Adipose tissue (tissue), 3 donors: Measurements from ENCODE around the gene DOCK4. TPM values are rescaled to one million over a fixed set of nuclear protein-coding genes. Genes with fewer than 3 reads are reported as not detected.

ENCODE experiments used
- H3K27ac ChIP-seq: one replicate; pipeline ENCODE4 v1.5.1; 2013; ENCODE audit warnings: low read depth, low read length
- WGBS, 3 donors: extraction: QIAGEN DNeasy Blood & Tissue Kit; methylation state at CpG; one replicate each; pipeline ENCODE4 v1.1.7; 2013; 5-methylcytosine and 5-hydroxymethylcytosine counted together
- polyA plus RNA-seq, 3 donors: library from polyadenylated mRNA; stranded (reverse); fragments of 200-250 nt; gene quantifications; one replicate each; pipeline ENCODE4 v1.2.3, GENCODE V29; 2013
- donor health status: healthy with polysubstance abuse.
- donor health status: Bipolar disorder and iron deficiency.
- donor health status: healthy.

Gene DOCK4
- polyA plus RNA-seq, 3 donors = 3.0 to 9.7 (median 7.6) TPM

GRCh38 chr7:112125250-112125649 is 80.9 kb downstream of the DOCK4 start:
- 75 to 97% (median 94%) methylated on average over 2 of the region's 2 CpGs for WGBS, 3 donors
- H3K27ac ChIP-seq = no peak overlapping the region

DNA sequence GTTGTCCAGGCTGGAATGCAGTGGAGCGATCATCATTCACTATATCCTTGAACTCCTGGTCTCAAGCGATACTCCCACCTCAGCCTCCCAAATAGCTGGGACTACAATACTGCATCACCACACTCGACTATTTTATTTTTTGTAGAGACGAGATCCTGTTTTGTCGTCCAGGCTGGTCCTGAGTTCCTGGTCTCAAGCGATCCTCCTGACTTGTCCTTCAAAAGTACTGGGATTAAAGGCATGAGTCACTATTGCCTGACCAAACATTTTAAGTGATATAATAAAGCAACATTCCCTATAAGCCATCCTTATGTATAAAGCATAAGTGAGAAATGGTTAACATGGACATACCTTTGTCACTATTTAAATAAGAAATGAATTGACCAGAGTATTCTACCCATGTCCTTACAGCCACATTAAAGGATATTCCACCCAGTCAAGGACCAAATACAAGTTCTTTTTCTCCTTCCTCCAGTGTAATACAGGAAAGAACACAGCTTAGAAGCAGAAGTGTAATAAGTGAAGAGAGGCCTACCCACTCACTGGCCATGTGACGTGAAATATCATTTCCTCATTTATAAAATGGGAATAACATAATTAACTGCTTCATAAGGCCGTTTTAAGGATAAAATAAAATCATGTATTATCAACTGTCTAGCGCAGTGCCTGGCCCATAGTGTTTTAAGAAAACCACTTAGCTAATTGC is 82.0 kb downstream of the DOCK4 start:
- no peak overlapping the region for H3K27ac ChIP-seq
- WGBS, 3 donors = 84 to 96% (median 86%) methylated on average over 9 of the region's 9 CpGs

DNA sequence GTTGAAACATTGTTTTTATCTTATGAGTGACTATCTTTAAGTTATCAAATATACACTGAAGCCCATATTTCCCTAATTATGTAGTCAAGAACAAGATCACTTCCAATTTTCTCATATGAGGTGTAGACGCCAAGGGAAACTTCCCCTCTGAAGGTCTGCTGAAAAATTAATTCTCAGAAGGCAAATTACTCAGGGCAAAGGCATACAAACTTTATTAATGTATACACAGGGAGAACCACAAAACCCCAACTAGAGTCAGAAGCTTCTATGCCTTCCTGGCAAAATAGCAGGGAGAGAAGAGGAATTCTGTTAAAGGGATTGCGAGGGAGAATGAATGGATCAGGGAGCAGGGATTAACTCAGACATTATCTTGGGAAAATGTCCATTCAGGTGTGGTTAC is 83.4 kb downstream of the DOCK4 start:
- no peak overlapping the region for H3K27ac ChIP-seq
- WGBS, 3 donors = 92 to 96% (median 96%) methylated on average over 2 of the region's 2 CpGs

DNA sequence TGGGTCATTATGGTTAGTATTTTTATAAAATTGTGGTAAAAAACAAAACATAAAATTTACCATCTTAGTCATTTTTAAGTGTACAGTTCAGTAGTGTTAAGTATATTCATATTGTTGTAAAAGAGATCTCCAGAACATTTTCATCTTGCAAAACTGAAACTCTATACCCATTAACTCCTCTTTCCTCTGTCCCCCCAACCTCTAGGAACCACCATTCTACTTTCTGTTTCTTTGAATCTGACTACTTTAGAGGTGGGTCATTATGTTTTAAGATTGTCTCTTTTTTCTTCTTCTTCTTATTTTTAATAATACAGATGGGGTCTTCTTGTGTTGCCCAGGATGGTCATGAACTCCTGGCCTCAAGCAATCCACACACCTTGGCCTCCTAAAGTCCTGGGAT is 84.1 kb downstream of the DOCK4 start:
- no peak overlapping the region for H3K27ac ChIP-seq

- 78 to 82% (median 80%) methylated on average over 3 of the region's 3 CpGs for WGBS, 3 donors
- H3K27ac ChIP-seq = no peak overlapping the region
These were observed 84.9 kb downstream of the DOCK4 start for GRCh38 chr7:112121318-112121717.

GRCh38 chr7:112120696-112121217 is 85.4 kb downstream of the DOCK4 start:
- 82 to 90% (median 85%) methylated on average over 1 of the region's 1 CpG for WGBS, 3 donors
- H3K27ac ChIP-seq = no peak overlapping the region

- H3K27ac ChIP-seq = no peak overlapping the region
- WGBS, 3 donors = 69 to 86% (median 69%) methylated on average over 9 of the region's 9 CpGs
These were observed 87.3 kb downstream of the DOCK4 start for GRCh38 chr7:112118581-112119566.

- no peak overlapping the region for H3K27ac ChIP-seq
- 90 to 97% (median 91%) methylated on average over 1 of the region's 1 CpG for WGBS, 3 donors
These were observed 89.3 kb downstream of the DOCK4 start for GRCh38 chr7:112116894-112117293.

- no peak overlapping the region for H3K27ac ChIP-seq
- 93 to 100% (median 95%) methylated on average over 2 of the region's 2 CpGs for WGBS, 3 donors
These were observed 89.8 kb downstream of the DOCK4 start for GRCh38 chr7:112116358-112116757.

DNA sequence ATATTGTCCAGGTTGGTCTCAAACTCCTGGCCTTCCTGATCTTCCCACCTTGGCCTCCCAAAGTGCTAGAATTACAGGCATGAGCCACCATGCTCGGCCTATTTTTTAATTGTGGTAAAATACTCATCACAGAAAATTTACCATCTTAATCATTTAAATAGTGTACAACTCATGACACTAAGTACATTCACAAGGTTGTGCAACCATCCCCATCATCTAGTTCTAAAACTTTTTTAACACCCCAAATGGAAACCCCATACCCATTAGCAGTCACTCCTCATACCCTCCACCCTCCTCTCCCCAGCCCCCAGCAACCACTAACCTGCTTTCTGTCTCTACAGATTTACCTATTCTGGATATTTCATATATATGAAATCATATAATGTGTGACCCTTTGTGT is 90.3 kb downstream of the DOCK4 start:
- 91 to 98% (median 96%) methylated on average over 1 of the region's 1 CpG for WGBS, 3 donors

GRCh38 chr7:112113913-112114575 is 92.2 kb downstream of the DOCK4 start:
- 93 to 95% (median 94%) methylated on average over 1 of the region's 1 CpG for WGBS, 3 donors
- H3K27ac ChIP-seq = no peak overlapping the region

More for the DNA sequence above, 90.3 kb downstream of the DOCK4 start:
- H3K27ac ChIP-seq = no peak overlapping the region

GRCh38 chr7:112112822-112113255 is 93.4 kb downstream of the DOCK4 start:
- H3K27ac ChIP-seq = no peak overlapping the region
- WGBS, 3 donors = 6 to 37% (median 12%) methylated on average over 5 of the region's 5 CpGs

GRCh38 chr7:112110651-112111050 is 95.5 kb downstream of the DOCK4 start:
- 96 to 98% (median 97%) methylated on average over 7 of the region's 7 CpGs for WGBS, 3 donors
- no peak overlapping the region for H3K27ac ChIP-seq

DNA sequence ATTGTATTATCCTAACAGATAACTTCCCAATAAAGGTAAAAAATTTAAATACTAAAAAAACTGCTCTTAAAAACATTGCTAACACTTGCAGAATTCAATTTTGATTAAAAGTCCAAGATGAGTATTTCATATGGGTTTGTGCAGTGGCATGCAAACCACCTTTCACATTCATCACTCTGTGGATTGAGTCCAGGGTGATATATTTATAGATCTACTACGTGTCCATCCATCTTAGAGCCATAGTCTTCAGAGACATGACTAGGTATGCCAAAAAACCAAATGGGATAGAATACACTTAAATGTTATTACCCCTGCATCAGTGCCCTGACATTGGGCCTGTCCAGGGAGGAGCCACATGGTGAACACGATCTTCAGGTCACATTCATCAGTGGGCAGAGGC is 96.0 kb downstream of the DOCK4 start:
- WGBS, 3 donors = 74 to 79% (median 75%) methylated on average over 2 of the region's 2 CpGs
- no peak overlapping the region for H3K27ac ChIP-seq

DNA sequence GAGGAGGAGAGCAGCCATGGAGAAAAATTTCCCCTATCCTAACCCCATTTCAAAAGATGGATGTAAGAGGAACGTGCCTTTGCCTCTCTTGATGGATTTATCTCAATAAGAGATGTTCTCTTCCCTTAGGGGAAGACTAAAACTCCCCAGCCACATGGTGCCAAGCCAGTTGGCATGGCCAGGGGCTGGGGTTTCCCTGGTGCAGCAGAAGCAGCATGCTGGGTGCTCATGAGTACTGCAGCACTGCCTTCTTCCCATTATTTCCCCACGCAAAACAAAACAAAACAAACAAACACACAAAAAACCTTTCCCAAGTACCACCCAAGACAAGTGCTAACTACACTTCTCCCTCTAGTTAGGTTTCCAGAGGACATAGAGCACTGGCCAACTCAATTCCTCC is 97.2 kb downstream of the DOCK4 start:
- H3K27ac ChIP-seq = no peak overlapping the region
- WGBS, 3 donors = 62 to 85% (median 73%) methylated on average over 2 of the region's 2 CpGs

DNA sequence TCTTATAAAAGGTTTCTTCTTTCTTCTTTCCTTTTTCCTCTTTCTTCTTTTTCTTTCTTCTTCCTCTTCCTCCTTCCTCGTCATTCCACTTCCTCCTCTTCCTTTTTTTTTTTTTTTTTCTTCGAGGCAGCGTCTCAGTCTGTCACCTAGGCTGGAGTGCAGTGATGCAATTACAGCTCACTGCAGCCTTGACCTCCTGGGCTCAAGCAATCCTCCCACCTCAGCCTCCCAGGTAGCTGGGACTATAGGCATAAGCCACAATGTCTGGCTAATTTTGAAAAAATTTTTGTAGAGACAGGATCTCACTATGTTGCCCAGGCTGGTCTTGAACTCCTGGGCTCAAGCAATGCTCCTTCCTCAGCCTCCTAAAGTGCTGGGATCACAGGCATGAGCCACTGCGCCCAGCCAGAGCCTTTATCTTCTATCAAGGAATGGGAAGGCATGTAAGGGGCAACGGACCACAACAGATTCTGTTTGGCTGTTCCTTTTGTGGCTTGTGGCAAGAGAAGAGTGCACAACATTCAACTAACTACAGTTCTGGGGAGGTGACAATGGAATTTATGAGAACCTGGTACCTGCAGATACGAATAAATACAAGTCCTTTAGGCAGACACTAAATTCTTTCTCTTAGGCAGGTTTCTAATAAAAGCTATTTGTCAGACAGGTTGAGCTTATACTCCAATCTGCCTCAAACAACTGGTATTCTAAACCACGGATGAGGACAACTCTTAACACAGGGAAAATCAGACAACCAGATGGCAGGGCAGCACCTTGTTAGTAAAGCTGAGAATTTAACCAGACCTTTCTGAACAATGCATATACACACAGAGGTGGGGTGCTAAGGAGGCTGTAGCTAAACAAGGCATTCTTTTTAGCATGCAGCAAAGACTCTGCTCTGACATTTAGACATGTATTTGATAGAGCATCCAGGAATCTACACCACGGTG is 100.3 kb downstream of the DOCK4 start:
- no peak overlapping the region for H3K27ac ChIP-seq
- WGBS, 3 donors = 57 to 80% (median 62%) methylated on average over 8 of the region's 8 CpGs

GRCh38 chr7:112104120-112104519 is 102.1 kb downstream of the DOCK4 start:
- no peak overlapping the region for H3K27ac ChIP-seq
- 73 to 88% (median 86%) methylated on average over 2 of the region's 2 CpGs for WGBS, 3 donors

- WGBS, 3 donors = 65 to 88% (median 71%) methylated on average over 2 of the region's 2 CpGs
- no peak overlapping the region for H3K27ac ChIP-seq
These were observed 103.0 kb downstream of the DOCK4 start for GRCh38 chr7:112103246-112103645.
